Right lung (tissue), 5 donors: ENCODE results near the gene RRBP1. TPM values are rescaled to one million over a fixed set of nuclear protein-coding genes. Genes with fewer than 3 reads are reported as not detected.
A peak's percentile ranks its signal among the peaks of the same experiment; 100 is the strongest.

Experiments used
- DNase-seq, 2 donors: peaks; one replicate each; pipeline ENCODE4 v3.0.0-alpha.2; 2013
- polyA plus RNA-seq, 5 donors: library from polyadenylated mRNA; unstranded; fragments of 120-200 nt; gene quantifications; one replicate each; pipeline versions ENCODE4 v1.2.1 to v1.2.3, GENCODE V29; 2013; ENCODE audit warnings: inconsistent platforms in 1 of 5, low replicate concordance in 1 of 5; ENCODE audit not compliant: insufficient read length in 5 of 5, insufficient read depth in 1 of 5

Gene RRBP1
- polyA plus RNA-seq, 5 donors, result 88.2 to 155 (median 111) TPM

GRCh38 chr20:17612287-17612991 lies 69.6 kb downstream of the RRBP1 start:
- no peak for DNase-seq

- DNase-seq, result no peak
These were observed 70.3 kb downstream of the RRBP1 start for GRCh38 chr20:17611540-17612286.

GRCh38 chr20:17611290-17611539 lies 70.8 kb downstream of the RRBP1 start:
- no peak for DNase-seq

- no peak for DNase-seq
These were observed 71.3 kb downstream of the RRBP1 start for GRCh38 chr20:17610566-17611289.

GRCh38 chr20:17609811-17610377 lies 72.1 kb downstream of the RRBP1 start:
- DNase-seq, result no peak

GRCh38 chr20:17608701-17609497 lies 73.1 kb downstream of the RRBP1 start:
- no peak for DNase-seq

- DNase-seq, result no peak
These were observed 76.0 kb downstream of the RRBP1 start for GRCh38 chr20:17606001-17606400.

- no peak for DNase-seq
These were observed 76.8 kb downstream of the RRBP1 start for GRCh38 chr20:17605131-17605660.

GRCh38 chr20:17602493-17602892 lies 79.5 kb downstream of the RRBP1 start:
- no peak for DNase-seq

- no peak for DNase-seq
These were observed 80.1 kb downstream of the RRBP1 start for GRCh38 chr20:17601957-17602356.

- no peak for DNase-seq
These were observed 84.0 kb downstream of the RRBP1 start for GRCh38 chr20:17598013-17598550.

- DNase-seq, result no peak
These were observed 86.2 kb downstream of the RRBP1 start for GRCh38 chr20:17595856-17596255.

- DNase-seq, result peak; percentile 75 to 78
These were observed 87.6 kb downstream of the RRBP1 start for GRCh38 chr20:17594443-17594842.

- DNase-seq, result no peak
These were observed 88.1 kb downstream of the RRBP1 start for GRCh38 chr20:17593902-17594301.

GRCh38 chr20:17590245-17590644 lies 91.8 kb downstream of the RRBP1 start:
- DNase-seq, result no peak

- DNase-seq, result no peak
These were observed 92.7 kb downstream of the RRBP1 start for GRCh38 chr20:17589161-17589834.

GRCh38 chr20:17587824-17588223 lies 94.2 kb downstream of the RRBP1 start:
- DNase-seq, result no peak

- no peak for DNase-seq
These were observed 94.9 kb downstream of the RRBP1 start for GRCh38 chr20:17587148-17587547.

GRCh38 chr20:17586250-17586649 lies 95.8 kb downstream of the RRBP1 start:
- no peak for DNase-seq

- no peak for DNase-seq
These were observed 97.4 kb downstream of the RRBP1 start for GRCh38 chr20:17584689-17585088.

GRCh38 chr20:17583126-17583525 lies 98.9 kb downstream of the RRBP1 start:
- DNase-seq, result no peak
